ENCODE measurements around the gene CNOT4. TPM values are rescaled to one million over a fixed set of nuclear protein-coding genes. Genes with fewer than 3 reads are reported as not detected.

CNOT4 gene
- total RNA-seq, 2 experiments from 2014 or later: 24.0 to 29.8 TPM

- Mint-ChIP-seq H3K9me3 (no peaks in the 10 kb centered on the region), H3K4me1 (ENCODE audit: low read depth) (no peaks in the 10 kb centered on the region)
Measured at GRCh38 chr7:135539629-135540028, 29.7 kb upstream of the CNOT4 start.

DNA sequence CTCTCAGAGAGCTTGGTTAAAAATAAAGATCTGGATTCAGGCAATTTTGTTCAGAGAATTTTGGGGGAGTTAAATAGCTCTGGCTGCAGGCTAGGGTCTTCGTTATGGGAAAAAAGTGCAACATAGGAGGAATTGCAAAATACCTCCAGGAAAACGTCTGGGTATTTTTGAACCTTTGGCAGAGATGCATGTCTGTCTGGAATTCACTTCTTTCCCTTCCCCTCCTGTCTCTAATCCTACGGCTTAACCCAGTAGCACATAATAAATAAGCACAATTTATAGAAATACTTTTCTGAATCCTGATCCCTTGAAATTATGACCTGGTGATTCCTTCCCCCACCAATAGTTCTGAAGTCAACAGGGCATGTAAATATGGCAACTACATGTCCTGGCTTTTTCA, 28.5 kb upstream of the CNOT4 start:
- H3K4me3 Mint-ChIP-seq: no peak overlapping the region
- H3K9me3 ChIP-seq (ENCODE audit: control insufficient read depth in 1 of 2, insufficient read depth in 1 of 2, low read length in 2 of 2): no peaks in the 10 kb centered on the region
- CTCF ChIA-PET: no interaction called here

More at GRCh38 chr7:135539629-135540028, 29.7 kb upstream of the CNOT4 start:
- intact Hi-C loops (cut with DNase I, micrococcal nuclease): no loop called here
- no peaks in the 10 kb centered on the region for H3K36me3 ChIP-seq (ENCODE audit: insufficient read depth, low read length)
- POLR2A ChIA-PET: no interaction called here
- H3K27me3 ChIP-seq (ENCODE audit: control insufficient read depth in 1 of 2, insufficient read depth in 2 of 2, low read length in 2 of 2): no peaks in the 10 kb centered on the region
- H3K36me3 Mint-ChIP-seq (ENCODE audit: low read depth): no peaks in the 10 kb centered on the region
- no peaks in the 10 kb centered on the region for H3K9me3 ChIP-seq (ENCODE audit: control insufficient read depth in 1 of 2, insufficient read depth in 1 of 2, low read length in 2 of 2)
- DNase-seq (no peak), ATAC-seq (ENCODE audit: poor library complexity) (no peak)
- H3K4me3 Mint-ChIP-seq: no peak overlapping the region
- no peak overlapping the region for H3K27ac Mint-ChIP-seq
- no peak overlapping the region for H3K4me3 ChIP-seq (ENCODE audit: low read length)
- no peak overlapping the region for H3K27ac ChIP-seq (ENCODE audit: low read depth in 1 of 2, low read length in 2 of 2)
- peaks cover 22% of the 10 kb centered on the region for H3K27me3 Mint-ChIP-seq
- CTCF ChIA-PET: no interaction called here
- no peak for TF ChIP-seq CTCF (IDR thresholded peaks at IDR 0.05)
- no peaks in the 10 kb centered on the region for H3K4me1 ChIP-seq (ENCODE audit: insufficient read depth, low read length)

GRCh38 chr7:135537905-135538304, 28.0 kb upstream of the CNOT4 start:
- no peaks in the 10 kb centered on the region for H3K9me3 Mint-ChIP-seq
- no peaks in the 10 kb centered on the region for H3K4me1 Mint-ChIP-seq (ENCODE audit: low read depth)
- POLR2A ChIA-PET: interaction anchor here (0.6 kb wide), 1 partner anchor 430 kb away, joined by 3 read pairs; no protein-coding TSS in a partner anchor
- H3K27me3 ChIP-seq (ENCODE audit: control insufficient read depth in 1 of 2, insufficient read depth in 2 of 2, low read length in 2 of 2): no peaks in the 10 kb centered on the region
- no peak overlapping the region for H3K4me3 ChIP-seq (ENCODE audit: low read length)
- TF ChIP-seq CTCF (IDR thresholded peaks at IDR 0.05): no peak
- H3K27ac ChIP-seq (ENCODE audit: low read depth in 1 of 2, low read length in 2 of 2): no peak overlapping the region
- no peak for DNase-seq
- no peak overlapping the region for H3K27ac Mint-ChIP-seq
- intact Hi-C loops (cut with DNase I, micrococcal nuclease): no loop called here
- no peaks in the 10 kb centered on the region for H3K9me3 ChIP-seq (ENCODE audit: control insufficient read depth in 1 of 2, insufficient read depth in 1 of 2, low read length in 2 of 2)
- no peak overlapping the region for H3K4me3 Mint-ChIP-seq
- peaks cover 22% of the 10 kb centered on the region for H3K27me3 Mint-ChIP-seq
- H3K36me3 Mint-ChIP-seq (ENCODE audit: low read depth): no peaks in the 10 kb centered on the region
- ATAC-seq (ENCODE audit: poor library complexity): no peak
- no peaks in the 10 kb centered on the region for H3K36me3 ChIP-seq (ENCODE audit: insufficient read depth, low read length)
- no peaks in the 10 kb centered on the region for H3K4me1 ChIP-seq (ENCODE audit: insufficient read depth, low read length)
- CTCF ChIA-PET: no interaction called here

More for the DNA sequence above, 28.5 kb upstream of the CNOT4 start:
- DNase-seq: no peak
- H3K9me3 Mint-ChIP-seq: no peaks in the 10 kb centered on the region
- H3K27me3 Mint-ChIP-seq: peaks cover 22% of the 10 kb centered on the region
- H3K36me3 Mint-ChIP-seq (ENCODE audit: low read depth): no peaks in the 10 kb centered on the region
- no peaks in the 10 kb centered on the region for H3K4me1 ChIP-seq (ENCODE audit: insufficient read depth, low read length)
- H3K4me1 Mint-ChIP-seq (ENCODE audit: low read depth): no peaks in the 10 kb centered on the region
- TF ChIP-seq CTCF (IDR thresholded peaks at IDR 0.05): no peak
- no peaks in the 10 kb centered on the region for H3K27me3 ChIP-seq (ENCODE audit: control insufficient read depth in 1 of 2, insufficient read depth in 2 of 2, low read length in 2 of 2)
- intact Hi-C loops (cut with DNase I, micrococcal nuclease): no loop called here
- no peak overlapping the region for H3K27ac Mint-ChIP-seq
- H3K4me3 ChIP-seq (ENCODE audit: low read length): no peak overlapping the region
- no peaks in the 10 kb centered on the region for H3K36me3 ChIP-seq (ENCODE audit: insufficient read depth, low read length)
- POLR2A ChIA-PET: no interaction called here
- no peak overlapping the region for H3K27ac ChIP-seq (ENCODE audit: low read depth in 1 of 2, low read length in 2 of 2)
- ATAC-seq (ENCODE audit: poor library complexity): no peak

Measured in CD4-positive, alpha-beta T cell (primary cell).